Stimulated activated CD8-positive, alpha-beta memory T cell treated with anti-CD3 and anti-CD28 coated beads, Interleukin-12 subunit alpha, Interleukin-12 subunit beta, amount 100 ng/mL, for 24 hours (primary cell): ENCODE measurements around the gene ART5.

Experiments used
- DNase-seq: peaks from one replicate; pipeline ENCODE4 v3.0.0-alpha.2; 2020; ENCODE audit errors: extremely low read depth

ART5 gene, protein sequence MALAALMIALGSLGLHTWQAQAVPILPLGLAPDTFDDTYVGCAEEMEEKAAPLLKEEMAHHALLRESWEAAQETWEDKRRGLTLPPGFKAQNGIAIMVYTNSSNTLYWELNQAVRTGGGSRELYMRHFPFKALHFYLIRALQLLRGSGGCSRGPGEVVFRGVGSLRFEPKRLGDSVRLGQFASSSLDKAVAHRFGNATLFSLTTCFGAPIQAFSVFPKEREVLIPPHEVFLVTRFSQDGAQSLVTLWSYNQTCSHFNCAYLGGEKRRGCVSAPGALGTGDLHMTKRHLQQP

DNA sequence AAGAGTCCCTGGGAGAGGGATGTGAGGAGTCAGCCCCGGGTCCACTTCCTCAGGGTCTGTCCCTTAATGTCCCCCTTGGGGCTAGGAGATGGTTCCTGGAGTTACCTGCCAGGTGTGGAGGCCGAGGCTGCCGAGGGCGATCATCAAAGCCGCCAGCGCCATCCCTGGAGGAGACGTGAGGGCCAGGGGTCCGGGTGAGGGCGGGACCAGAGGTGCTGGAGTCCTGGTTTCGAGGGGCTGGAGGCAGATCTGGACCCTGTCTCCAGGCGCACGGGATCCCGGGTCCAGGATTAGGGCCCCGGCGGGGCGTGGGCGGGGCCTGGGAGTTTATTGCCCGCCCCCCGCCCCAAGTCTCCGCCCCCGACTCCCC is at the start of gene ART5:
Gene ART5, minus strand, starts transcription at position 292 of the 370 bp plus-strand sequence. Its CDS starts 130 bp downstream, at position 162.
- no peak for DNase-seq

DNA sequence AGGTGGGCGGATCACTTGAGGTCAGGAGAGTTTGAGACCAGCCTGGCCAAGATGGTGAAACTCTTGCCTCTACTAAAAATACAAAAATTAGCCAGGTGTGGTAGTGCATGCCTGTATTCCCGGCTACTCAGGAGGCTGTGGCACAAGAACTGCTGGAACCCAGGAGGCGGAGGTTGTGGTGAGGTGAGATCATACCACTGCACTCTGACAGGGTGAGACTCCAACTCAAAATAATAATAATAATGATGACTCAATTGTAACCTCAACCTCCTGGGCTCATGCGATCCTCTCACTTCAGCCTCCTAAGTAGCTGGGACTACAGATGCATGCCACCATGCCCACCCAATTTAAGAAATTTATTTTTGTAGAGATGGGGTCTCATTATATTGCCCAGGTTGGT is 45.0 kb upstream of the ART5 start:
- no peak for DNase-seq

DNA sequence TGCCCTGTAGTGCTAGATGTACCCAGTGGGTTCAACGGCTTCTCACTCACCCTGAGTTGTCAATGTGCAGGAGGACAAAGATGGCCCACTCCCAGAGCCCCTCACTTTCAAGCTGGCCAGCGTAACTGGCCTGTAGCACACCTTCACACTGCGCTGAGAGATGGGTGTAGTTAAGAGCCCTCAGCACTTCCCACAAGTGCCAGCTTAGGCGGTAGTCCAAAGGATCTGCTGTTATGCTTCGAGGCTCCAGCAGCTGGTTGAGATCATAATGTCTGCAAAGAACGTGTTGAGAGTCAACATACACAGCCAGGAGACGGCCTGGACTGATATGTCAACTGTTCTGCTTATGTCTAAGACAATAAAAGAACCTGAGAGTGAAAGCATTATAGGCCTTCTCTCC is 44.1 kb upstream of the ART5 start:
- DNase-seq, result no peak

DNA sequence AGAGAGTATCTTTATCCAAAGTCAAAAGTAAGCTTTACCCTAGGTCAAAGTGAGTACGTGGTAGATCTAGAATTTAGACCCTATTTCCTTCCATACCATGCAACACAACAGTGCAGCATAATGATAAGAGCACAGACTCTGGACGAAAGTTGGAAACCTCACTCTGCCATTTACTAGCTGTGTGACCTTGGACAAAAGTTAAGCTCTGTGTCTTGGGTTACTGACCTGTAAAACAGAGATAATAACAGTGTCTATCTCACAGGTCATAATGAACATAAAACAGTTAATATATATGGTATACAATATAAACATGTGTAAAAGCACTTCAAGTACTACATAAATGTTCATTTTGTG is 43.0 kb upstream of the ART5 start:
- DNase-seq, result no peak

DNA sequence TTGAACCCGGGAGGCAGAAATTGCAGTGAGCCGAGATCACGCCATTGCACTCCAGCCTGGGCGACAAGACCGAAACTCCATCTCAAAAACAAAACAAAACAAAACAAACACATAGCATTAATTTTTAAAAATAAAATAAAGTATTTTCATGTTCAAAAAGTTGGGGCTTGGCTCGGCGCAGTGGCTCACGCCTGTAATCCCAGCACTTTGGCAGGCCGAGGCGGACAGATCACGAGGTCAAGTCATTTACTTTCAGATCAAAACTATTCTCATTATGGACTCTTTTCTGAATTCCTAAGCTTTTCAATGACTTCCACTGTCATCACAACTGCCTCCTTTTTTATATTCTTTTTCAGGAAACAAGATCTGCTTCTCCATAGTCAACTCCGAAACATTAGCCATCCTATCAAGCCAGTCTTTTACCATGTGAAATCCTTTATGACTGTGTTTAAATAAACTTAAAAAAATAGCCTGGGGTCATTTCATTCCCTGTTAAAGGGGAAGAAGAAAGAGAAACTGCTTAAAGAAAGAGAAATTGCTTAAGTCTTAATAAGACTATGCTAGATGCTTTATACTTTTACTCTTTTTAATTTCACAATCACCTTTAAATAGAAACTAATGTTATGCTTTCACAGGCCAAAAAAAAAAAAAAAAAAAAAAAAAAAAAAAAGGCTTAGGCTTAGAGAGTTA is 42.5 kb upstream of the ART5 start:
- DNase-seq, result no peak

DNA sequence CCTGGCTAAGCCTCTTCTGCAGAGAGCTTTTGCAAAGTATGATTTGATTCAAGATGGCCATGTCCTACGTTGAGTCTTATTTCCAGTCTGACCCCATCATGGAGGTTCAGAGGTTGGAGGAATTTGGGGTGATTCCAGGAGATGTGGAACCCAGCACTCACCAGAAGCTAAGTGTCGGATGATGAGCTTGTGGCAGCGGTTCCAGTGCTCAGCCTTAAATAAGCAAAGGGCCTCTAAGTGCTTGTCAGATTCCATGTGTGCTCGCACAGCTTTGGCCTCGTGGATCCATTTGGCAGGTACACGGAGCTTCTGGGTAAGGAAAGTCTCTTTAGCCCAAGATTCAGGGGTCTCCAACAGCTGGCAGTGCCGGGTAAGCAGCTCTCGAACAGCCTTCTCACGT is 41.2 kb upstream of the ART5 start:
- DNase-seq, result no peak

DNA sequence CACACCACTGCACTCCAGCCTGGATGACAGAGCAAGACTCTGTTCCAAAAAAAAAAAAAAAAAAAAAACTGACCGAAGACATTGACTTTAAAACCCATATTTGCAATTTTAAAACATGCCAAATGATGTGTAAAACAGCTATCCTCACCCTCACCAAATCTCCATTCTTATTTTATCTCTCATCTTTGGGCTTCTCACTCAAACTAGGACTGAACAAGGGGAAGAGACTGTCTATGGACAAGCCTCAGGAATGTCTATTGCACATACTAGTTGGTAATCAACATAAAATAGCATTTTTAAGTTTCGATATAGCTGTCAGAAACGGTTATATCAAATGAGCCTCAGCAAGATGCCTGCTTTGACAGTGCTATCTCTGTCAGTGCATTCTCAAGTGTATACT is 37.3 kb upstream of the ART5 start:
- DNase-seq, result no peak

DNA sequence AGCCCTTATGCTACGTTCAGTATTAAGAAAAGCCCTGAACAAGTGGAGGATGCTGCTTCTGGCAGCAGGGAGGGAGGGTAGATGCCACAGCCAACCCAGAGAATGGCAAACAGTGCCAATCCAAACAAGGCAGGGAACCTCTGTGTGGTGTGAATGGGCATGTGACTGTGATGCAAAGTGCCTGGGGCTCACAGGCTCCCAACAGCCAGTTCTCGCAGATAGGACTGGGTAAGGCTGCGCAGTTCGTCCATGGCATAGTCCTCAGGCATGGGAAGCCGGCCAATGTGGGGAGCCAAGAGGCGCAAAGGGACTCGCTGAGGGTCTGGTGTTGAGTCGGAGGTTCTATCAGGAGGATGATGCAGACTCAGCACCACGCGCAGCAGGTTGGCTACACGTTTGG is 34.2 kb upstream of the ART5 start:
- no peak for DNase-seq

DNA sequence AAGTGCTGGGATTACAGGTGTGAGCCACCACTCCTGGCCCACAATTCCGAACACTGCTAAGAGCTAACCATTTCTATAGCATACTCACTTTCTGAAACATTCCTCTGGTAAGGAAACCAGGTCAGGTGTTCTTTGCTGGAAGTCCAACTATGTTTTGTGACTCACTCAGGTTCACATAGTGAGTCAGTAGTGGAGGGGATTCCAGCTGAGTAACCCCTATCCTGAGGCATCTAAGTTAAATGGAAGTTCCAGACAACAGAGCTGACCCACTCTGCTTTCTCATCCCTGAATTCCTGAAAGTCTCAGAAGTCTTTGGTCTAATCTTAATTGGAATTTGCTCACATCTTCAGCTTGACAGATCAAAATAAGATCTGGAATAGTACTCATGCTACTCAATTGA is 32.4 kb upstream of the ART5 start:
- DNase-seq, result no peak

DNA sequence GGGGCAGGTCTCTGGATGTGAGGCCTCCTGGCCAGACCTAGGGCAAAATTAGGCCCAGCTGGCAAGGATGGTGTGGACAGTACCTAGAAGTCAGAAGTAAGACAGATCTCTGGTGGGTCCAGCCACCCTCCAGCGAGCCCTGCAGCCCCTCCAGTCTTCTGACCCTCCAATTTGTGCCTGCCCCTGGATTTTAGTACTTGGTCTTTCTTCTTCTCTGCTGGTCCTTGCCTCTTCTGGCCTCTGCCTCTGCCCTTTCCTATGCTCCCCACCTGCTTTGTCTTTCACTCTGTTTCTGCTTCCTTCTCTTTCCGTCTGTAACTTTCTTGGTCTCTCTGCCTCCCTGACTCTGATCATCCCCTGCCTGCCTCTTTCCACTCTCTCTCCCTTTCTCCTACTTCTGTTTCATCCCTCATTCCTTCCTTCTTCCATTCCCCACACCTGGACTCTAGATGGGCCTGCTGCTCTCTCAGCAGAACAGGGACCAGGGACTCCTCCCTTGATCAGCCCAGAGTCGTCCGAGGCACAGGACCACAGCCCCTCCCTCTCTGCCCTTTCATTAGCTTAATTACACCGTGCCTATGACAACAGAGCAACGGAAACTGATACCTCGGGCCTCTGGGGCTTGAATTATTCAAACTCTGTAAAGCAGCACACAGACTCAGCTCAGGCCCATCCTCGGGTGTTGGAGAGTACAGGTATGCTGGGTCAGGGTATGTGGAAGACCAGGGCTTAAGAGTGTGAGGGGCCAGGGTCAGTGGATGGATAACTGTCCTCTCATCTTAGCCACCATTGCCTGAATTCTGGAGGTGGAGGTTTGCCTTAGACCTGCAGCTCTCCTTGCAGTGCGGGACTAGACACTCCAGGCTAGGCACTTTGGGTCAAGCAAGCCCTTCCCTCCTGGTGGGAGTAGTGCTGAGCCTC is 29.8 kb upstream of the ART5 start, which contains the start of gene CHRNA10:
Gene CHRNA10, minus strand, starts transcription at position 51 of the 921 bp plus-strand sequence. CDS start 72 bp downstream, outside the sequence.
- no peak for DNase-seq

DNA sequence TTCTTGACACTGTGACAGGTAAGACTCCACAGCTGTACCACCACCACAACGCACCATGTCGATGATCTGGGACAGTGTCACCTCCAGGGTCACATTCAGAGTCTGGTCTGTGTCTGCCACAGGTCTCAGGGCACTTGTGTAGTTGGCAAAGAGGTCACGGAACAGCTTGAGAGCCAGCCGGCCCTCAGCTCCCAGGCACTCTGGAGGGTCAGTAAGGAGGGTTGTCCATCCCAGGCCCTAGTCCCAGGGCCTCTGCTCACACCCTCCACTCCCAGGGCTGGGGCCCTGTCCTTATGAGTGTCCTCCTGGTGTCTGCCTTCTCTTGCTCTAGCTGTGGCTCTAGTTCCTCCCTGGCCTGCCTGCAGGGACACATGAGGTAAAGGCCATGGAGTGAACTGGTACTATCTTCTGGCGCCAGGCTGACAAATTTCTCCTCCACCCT is 28.0 kb upstream of the ART5 start:
- no peak for DNase-seq

DNA sequence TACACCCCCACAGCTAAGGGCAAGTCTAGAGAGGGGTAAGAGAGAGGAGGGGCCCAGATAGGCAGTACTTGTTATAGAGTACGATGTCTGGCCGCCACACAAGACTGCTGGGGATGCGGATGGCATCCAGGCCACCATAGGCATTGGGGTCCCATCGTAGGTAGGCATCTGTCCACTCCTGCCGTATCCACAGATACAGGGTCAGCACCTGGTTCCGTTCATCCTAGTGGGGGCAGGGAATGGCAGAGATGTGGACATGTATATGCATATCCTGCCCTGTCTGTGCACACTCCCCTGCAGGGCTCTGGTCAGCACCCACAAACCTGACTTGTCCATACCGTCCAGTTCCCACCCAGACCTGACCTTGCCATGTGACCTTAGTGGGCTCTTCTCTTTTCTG is 27.3 kb upstream of the ART5 start:
- no peak for DNase-seq

DNA sequence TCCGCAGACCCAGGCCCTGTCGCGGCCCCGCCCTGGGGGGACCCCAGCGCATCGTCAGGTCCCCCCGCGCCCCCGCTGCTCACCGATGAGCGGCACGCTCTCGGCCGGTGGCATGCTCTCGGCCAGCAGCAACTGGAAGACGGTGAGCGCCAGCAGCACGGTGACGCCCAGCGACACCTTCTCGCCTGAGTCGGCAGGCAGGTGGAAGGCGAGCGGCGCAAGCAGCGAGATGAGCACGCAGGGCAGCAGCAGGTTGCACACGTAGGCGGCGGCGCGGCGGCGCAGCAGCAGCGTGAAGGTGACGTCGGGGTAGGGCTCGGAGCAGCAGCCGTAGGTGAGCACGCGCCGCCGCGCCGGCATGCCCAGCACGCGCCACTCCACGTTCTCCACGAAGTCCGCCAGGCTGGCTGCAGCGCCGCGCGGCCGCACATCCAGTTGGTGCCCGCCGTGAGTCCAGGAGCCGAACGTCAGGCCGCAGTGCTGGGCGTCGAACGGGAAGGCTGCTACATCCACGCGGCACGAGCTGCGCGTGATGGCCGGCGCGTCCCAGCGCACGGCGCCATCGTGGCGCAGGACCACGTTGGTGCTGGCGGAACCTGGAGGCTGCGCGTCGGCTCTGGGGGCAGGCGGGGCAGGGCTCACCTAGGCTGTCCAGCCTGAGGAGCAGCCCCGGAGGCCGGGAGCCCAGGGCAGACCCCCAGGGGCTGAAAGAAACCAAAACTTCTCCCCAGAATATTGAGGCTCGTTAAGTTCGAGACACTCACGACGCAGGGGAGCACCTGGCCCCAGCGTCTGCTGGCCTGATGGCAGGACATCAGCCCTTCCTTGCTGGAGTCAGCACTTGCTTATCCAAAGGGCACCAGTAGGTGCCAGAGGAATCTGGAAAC is 25.6 kb upstream of the ART5 start:
- no peak for DNase-seq

DNA sequence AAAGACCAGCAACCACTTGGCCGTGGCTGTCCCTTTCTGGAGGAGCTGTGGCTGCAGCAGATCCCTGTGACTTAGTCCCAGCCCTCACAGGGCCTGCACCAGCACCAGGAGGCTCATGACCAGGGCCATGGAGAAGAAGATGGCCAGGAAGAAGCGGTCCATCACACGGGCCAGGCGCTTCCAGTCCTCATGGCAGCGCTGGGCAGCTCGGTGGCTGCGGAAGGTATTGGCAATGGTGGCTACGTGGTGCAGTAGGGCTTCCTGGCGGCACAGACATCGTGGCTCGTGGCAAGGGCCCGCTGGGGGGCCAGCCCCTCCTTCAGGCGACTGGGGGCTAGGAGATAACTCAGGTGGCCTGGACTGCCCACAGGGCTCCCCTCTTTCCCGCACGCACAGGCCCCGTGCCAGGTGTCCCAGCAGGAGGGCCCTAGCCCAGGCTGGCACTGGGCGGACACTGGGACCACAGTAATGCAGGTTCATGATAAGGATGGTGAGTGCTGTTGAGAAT is 24.3 kb upstream of the ART5 start:
- DNase-seq, result no peak

DNA sequence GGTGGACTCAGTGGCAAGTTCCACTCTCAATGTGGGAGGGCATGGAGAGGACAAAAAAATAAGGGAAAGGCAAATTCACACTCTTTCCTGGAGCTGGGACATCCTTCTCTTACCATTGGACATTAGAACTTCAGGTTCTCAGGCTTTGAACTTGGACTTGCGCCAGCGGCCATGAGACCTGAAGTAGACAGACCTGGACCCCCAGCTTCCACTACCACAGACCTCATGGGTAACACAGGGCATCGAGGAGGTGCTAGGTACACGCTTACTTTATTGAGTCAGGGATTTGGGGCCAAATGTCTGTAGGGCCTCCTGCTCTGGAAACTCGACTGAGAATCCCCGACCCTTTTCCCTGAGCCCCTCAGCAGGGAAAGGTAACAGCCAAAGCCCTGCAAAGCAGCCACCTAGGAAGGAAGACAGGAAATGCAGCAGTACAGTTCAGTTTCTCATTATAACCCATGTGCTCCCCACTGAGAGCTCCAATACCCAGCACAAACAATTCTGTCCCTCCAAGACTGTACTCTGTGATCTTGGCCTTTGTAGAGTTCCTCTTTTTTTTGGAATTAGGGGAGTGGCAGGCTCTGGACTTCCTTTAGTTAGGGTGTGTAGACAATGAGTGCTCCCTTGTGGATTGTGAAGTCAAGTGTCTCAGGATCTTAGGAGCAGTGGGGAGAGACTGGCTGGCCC is 23.7 kb upstream of the ART5 start:
- no peak for DNase-seq

DNA sequence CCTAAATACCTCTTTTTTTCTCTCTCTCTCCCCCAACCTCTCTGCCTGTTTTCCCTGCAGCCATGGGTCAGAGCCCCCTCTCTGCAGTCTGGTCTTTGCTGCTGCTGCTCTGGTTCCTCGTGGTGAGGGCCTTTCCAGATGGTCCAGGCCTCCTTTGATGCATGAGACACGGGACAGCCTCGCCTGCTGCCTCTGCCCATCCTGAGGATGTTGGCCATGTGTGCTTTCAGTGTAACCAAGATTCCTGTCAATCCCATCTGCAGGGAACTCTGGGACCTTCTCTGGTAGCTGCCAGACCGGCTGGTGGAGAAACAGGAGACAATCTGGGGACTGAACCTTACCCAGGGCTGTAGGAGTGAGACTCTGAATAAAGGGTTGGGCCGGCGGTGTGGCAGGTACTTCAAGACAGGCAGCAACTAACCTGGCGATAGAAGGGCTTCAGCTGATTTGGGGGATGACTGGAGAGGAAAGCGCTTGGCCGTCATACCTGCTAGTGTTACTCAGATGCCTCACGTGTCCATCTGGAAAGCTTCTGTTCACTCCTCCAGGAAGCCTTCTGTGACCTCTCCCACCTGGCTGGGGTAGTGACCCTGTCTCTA is 22.3 kb upstream of the ART5 start:
- no peak for DNase-seq

DNA sequence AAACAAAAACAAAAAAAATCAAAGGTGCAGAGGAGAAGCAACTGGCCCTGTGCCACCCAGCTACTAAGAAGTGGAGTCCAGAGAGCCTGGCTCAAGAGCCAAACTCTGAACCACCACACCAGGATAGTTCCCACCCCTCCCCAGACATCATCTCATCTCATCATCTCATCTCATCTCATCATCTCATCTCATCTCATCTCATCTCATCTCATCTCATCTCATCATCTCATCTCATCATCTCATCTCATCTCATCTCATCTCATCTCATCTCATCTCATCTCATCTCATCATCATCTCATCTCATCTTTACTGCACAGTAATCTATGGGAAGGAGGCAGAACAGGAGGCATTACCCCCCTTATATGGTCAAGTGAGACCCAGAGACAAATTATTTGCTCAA is 21.1 kb upstream of the ART5 start:
- DNase-seq, result no peak

DNA sequence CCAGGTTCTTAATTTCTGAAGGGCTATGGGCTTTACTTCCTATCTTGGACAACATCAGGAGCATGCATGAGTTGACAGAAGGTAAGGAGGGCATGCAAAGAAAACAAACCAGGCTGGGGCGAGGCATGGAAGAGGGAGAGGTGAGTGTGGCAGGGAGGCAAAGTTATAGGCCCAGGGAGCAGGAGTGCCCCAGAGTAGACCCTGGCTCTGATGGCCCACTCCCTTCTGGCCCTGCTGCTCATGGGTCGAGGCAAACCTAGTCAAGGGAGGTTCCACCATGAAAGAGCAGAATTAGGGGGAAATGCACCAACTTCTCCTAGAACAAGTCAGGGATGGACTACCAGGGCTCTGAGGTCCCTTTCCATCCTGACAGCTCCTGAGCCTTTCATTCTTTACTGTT is 19.2 kb upstream of the ART5 start:
- DNase-seq, result no peak

DNA sequence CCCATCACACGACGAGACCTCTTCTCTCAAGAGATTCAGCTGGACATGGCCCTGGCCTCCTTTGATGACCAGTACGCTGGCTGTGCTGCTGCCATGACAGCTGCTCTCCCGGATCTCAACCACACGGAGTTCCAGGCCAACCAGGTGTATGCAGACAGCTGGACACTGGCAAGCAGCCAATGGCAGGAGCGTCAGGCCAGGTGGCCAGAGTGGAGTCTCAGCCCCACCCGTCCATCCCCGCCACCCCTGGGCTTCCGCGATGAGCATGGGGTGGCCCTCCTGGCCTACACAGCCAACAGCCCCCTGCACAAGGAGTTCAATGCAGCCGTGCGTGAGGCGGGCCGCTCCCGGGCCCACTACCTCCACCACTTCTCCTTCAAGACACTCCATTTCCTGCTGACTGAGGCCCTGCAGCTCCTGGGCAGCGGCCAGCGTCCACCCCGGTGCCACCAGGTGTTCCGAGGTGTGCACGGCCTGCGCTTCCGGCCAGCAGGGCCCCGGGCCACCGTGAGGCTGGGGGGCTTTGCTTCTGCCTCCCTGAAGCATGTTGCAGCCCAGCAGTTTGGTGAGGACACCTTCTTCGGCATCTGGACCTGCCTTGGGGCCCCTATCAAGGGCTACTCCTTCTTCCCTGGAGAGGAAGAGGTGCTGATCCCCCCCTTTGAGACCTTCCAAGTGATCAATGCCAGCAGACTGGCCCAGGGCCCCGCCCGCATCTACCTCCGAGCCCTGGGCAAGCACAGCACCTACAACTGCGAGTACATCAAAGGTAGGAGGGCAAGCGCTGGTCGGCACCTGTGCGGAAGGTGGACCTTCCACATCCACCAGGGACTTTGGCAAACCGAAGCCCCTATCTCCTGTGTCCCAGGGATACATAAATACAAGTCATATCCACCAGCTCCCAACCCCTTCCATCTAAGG is 18.1 kb upstream of the ART5 start:
- DNase-seq, result no peak
